GM21423 (cell line): Measurements from ENCODE around the gene TENT4A.

ENCODE experiments used
- ATAC-seq: cut with Tn5 transposase; IDR thresholded peaks from one replicate; pipeline ENCODE4 v1.9.1; 2021; ENCODE audit warnings: mild to moderate bottlenecking, moderate library complexity; ENCODE audit not compliant: unreplicated experiment

Gene TENT4A

DNA sequence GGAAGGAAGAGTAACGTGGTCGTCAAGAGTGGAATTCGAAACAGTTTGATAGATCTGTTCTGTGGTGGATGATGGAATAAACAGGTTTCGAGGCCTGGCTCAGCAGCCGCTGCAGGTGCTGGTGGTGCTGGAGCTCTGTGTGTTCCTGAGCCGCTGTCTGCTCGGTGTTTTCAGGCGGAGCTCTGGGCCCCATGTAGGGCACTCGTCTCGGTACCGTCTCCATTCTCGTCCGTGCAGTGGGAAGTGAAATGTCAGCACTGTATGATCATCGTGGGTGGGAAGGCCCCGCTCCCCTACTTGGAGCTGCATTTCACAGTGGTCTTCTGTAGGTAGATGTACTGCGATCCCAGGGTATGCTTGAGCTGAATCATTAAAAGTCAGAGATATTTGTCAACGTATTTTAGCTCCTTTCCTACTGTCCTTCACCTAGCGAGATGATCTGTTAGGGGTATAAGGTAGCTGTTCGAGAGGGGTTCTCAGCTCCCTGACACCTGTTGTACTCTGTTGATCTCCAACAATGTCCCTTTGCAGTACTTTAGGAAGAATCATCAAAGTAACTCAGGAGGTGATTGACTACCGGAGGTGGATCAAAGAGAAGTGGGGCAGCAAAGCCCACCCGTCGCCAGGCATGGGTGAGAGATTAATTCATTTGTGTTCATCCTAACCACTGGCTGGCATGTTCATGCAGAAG is 35.9 kb downstream of the TENT4A start:
- ATAC-seq, result no peak

DNA sequence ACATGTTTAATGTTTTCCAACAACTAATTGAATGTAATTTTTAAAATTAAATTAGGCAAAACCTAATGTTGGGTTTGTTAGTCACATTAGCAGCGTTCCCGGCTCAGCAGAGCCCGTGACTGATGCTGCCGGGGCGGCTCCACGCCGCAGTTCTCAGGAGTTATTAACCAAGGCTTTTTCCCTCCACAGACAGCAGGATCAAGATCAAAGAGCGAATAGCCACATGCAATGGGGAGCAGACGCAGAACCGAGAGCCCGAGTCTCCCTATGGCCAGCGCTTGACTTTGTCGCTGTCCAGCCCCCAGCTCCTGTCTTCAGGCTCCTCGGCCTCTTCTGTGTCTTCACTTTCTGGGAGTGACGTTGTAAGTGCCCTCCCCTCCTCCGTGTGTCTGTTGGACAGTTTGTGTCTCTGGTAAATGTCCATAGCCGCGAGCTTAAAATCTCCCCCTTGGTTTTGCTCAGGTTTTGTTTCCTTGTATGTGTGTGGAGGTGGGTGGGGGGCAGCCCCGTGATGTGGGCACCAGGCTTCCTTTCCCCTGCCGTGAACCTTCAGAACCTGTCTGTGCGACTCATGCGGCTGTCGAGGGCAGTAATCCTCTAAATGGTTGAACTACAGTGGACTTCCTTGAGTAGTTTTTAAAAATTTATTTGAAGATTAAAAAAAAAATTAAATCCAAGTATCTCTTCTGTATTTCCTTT is 37.1 kb downstream of the TENT4A start:
- no peak for ATAC-seq

DNA sequence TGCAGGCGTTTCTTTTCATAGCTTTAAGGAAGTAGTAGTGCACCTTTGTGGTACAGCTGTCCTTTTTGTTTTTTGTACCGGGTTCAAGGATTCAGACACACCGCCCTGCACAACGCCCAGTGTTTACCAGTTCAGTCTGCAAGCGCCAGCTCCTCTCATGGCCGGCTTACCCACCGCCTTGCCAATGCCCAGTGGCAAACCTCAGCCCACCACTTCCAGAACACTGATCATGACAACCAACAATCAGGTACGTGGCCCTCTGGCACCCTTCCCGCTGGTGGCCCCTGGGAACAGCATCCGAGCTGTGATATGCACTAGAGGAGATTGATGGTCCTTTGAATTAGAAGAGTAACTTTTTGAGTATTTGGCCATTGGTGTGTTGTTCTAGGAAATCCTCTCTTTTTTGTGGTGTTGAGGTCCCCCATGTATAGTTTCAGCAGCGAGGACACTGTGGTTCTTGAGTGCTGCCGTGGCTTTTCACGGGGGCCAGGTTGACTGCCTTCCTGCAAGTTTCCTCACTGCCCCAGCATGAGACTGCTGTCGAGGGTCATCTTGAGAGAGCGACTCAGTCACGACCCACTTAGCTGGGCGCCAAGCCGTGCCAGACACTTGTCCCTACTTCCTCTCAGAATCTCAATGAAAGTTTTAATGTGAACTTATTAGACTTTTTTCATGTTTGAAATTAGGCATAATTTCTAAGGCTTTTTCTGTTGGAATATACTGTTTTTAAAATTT is 37.9 kb downstream of the TENT4A start:
- no peak for ATAC-seq

DNA sequence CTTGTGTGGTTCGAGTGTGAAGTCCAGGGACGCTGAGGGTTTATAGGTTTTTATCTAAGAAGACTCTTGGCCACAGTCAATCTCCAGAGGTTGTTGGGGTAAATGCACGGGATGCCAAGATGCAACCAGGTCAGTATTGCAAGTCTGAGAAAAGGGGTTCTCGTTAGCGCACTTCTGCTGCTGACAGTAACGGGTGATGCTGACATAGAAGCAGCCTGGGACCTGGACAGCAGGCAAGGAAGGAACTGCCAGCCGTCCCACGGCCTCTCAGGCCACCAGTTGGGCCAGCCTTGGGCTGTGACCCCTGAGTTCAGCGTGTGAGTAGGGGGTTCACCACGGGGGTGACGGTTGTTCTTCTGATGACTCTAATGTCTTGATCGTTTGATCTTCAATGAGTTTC is 39.0 kb downstream of the TENT4A start:
- no peak for ATAC-seq

DNA sequence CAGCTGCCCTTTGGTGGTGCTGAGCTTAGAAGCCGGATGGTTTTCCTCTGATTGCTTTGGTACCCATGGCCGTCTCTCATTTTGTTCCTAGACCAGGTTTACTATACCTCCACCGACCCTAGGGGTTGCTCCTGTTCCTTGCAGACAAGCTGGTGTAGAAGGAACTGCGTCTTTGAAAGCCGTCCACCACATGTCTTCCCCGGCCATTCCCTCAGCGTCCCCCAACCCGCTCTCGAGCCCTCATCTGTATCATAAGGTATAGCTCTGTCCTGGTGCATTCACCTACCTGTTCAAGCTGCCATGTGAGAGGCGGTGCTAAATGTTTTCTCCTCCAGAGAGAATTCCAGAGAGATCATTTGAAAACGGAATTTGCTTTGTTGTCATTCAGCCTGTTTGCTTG is 39.5 kb downstream of the TENT4A start:
- ATAC-seq, result no peak

DNA sequence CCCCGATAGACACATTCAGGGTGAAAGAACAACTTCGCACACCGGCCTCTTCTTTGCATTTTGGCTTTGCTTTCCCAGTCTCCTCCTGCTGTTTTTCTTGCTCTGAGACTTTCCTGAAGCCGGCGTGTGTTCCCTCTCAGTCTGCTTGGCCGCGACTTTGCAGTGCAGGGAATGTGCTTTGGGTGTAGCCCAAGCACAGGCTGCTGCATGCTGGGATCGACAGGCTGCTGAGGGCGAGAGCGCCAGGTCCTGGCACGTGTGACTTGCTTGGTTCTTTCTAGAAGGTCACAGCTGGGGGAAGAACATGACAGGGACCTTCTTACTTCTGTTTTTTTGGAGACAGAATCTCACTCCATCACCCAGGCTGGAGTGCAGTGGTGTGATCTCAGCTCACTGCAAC is 40.6 kb downstream of the TENT4A start:
- no peak for ATAC-seq

DNA sequence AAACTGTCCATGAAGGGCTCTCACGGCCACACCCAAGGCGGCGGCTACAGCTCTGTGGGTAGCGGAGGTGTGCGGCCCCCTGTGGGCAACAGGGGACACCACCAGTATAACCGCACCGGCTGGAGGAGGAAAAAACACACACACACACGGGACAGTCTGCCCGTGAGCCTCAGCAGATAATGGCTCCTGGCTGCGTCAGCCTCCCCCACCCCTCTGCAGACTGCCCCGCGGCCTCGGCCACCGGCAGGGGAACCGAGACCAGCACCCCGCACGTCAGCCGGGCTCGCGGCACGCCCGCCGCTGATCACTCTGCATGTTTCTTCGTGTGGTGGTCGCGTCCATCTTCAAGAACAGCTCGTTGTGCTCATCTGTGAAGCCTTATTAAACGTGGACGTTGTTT is 41.5 kb downstream of the TENT4A start:
- no peak for ATAC-seq

DNA sequence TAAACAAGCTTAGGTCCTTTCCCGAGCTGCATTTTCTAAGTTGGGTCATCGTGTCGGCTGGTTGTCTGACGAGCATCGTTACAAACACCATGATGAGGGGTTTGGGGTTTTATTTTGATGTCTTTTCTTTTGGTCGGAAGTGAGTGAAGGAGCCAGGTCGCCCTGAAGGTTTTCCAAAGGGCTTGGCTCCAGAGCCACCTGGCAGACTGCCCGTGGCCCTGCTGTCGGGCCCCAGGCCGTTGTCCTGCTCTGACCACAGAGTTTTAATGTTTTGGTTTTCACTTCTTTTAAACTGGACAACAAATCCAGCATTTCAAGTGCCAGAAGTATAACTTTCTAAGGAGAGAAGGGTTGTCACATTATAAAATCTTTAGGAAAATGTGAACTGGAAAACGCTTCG is 42.3 kb downstream of the TENT4A start:
- no peak for ATAC-seq

DNA sequence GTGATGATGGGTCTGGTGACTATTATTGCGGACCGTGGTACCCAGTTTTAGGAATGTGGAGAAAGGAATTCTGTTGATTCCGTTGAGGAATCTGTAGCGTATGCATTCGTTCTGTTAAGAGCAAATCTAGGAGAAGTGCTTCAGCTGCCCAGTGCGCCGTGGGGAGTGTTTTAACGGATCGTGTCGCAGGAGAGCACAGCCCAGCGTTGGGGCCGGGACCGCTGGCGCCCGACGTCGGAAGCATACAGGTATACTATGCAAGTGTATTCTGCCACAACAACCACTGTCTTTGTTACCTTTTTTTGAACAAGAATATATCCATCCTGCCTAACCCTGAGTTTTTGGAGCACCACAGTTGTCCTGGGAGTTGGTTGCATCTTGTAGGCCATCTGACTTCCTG is 42.7 kb downstream of the TENT4A start:
- no peak for ATAC-seq

DNA sequence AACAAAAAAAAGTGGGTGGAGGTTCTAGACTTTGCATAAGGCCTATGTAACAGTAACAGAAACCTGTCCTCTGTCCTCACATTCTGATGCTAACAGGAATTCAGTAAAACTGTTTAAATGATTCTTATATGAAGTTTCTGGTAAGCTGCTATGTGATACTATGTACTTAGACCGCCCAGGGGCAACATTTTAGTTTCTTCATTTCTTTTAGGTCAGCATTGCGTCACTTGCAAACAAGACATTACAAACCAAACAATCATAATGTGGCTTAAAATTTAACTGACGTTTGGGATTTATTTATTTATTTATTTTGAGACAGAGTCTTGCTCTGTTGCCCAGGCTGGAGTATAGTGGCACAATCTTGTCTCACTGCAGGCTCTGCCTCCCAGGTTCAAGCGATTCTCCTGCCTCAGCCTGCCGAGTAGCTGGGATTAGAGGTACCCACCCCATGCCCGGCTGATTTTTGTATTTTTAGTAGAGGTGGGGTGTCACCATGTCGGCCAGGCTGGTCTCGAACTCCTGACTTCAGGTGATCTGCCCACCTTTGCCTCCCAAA is 44.3 kb downstream of the TENT4A start:
- ATAC-seq, result no peak

DNA sequence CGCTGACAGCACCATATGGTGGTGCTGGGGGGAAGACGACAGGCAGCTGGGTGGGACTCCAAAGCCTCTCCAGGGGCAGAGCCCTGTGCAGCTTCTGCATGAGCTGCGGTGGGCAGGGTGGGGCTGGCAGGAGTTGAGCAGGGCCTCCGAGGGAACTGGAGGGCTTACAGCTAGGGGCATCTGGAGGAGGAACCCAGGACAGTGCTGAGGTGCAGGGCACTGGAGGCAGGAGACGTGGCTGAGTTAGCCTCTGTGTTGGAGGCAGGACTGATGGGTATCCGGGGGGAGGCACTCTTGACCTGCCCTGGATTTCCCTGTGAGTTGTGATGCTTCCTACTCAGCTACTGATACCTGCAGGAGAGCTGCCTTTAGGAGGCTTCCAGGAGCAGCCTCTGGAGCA is 45.0 kb downstream of the TENT4A start:
- ATAC-seq, result no peak

DNA sequence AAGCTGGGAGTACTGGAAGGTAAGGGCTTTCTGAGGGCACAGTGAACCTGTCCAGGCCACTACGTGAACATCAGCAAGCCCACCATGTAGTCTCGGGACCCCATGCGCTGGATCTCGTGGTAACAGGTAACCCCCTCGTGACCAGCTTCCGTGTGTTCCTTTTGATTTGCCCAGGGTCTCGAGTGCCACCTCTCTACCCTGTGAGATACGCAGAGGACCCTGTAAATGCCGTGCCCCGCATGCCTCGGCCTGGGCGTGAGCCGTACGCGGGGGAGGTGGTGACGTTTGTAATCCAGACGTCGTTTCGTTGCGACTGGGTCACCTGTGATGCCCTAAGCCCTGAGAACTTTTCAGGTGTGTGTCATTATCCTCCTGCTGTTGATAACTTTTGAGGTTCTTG is 45.5 kb downstream of the TENT4A start:
- no peak for ATAC-seq

DNA sequence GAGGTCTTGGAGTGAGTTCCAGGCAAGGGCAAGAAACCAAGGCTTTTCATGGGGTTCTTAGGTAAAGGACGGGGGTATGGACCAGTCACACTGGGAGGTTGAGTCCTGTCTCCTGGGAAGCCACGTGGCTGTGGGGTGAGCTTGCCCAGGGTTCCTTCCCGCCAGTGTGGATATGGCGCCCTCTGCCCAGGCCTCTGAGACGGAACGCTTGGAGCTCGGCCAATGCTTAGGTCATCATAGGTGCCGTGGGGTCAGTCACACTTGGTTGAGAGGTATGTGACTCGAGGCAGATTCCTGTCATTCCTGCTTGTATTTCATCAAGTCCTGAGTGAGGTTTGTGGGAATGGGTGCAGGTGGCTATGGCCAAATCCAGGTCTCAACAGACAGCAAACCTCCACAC is 46.2 kb downstream of the TENT4A start:
- no peak for ATAC-seq

DNA sequence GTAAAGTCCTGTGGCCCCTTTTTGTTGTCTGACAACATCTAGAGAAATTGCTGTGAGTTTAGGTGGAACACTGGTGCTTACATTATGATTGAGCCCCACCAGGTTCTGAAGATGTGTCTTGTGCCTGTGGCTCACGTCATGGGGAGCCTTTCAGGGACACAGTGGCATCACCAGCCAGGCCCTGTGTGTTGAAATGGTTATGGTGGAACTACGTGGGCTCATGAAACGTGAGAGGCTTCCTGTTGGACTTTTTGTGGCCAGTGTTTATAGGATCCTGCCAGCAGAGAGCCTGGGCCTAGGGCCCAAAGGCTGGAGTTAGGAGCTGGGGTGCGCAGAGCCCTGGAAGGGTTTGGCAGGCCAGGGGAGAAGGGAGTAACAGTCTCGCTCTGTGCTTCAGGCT is 46.8 kb downstream of the TENT4A start:
- no peak for ATAC-seq

DNA sequence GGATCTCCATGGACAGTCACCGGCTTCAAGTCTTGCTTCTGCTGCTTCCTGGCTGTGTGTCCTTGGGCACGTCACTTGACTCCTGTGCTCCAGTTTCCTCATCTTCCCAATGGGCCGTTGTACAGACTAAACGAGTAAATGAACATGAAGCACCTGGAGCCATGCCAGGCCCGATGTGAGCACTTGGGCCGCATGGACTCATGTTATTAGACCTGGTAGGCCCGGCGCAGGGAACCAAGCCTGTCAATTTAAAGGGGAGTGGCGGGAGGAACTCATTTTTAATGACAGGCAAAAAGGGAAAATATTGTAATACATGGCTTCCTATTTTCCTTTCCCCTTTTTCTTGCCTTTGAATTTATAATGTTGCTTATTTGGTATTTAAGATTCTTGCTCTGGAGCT is 47.5 kb downstream of the TENT4A start:
- ATAC-seq, result no peak

DNA sequence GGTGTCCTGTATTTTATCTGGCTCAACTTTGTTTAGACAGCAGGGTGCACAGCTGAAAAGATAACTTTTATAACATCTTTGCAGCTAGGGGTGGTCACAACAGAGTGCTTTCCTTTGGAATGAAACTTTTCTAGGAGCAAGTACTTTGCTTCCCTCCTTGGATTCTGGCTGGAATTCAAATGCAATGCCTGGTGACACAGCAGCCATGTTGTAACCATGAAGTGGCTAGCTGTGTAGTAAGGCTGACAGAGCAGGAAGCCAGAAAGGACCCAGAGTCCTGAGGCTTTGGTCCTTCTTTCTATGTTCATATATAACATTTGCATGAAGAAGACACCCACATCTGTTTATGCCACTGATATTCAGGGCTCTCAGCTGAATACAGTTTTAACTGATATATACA is 48.1 kb downstream of the TENT4A start:
- ATAC-seq, result no peak

DNA sequence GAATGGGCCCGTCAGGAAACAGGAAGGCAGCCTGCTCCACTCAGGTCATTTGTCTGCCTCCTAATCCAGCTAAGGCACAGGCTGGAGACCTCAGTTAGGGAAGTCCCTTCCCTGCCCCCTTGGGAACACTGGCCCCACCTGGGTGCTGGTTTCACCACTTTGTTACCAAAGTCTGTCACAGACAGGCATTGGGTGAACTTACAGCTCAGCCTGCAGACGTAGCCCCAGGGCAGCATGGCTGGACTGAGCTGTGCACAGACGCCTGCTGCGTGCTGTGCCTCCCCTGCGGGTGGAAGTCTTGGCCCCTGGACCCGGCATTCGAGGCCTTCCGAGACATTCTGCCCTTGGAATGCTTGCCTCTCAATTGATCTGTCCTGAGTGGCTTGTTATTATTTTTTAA is 48.9 kb downstream of the TENT4A start:
- no peak for ATAC-seq

DNA sequence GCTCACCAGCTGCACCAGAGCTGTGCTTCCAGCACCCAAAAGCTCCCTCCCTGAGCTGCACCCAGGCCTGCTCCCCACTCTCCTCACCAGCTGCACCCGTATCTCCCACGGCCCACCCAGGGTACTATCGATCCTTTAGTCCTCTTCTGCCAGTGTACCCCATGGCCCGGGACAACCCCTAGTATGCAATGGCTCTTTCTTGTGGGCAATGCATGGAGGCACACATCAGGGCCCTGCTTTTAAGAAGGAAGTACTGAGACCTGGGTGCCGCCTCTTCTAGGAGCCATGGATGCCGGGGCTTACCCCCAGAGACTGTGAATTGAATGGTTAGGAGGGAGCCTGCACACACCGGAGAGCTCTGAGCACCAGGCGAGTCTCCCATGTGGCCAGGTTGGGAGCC is 49.5 kb downstream of the TENT4A start:
- no peak for ATAC-seq

DNA sequence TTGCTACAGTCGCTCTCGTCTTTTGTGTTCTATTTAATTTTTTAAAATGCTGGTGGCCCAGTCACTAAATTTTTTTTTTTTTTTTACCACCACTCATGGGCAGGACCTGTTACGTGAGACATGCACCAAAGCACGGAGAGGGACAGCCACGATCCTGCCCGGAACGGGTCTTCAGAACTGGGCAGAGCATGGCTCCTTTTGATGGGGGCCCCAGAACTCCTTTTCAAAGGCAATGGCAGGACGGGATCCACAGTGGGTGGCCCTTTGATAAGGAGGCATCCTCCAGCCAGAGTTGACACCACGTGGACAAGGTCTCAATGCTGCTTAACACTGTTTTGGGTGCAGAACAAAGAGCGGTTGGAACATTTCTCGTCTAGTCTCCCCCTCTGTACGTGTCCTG is 50.0 kb downstream of the TENT4A start:
- no peak for ATAC-seq

DNA sequence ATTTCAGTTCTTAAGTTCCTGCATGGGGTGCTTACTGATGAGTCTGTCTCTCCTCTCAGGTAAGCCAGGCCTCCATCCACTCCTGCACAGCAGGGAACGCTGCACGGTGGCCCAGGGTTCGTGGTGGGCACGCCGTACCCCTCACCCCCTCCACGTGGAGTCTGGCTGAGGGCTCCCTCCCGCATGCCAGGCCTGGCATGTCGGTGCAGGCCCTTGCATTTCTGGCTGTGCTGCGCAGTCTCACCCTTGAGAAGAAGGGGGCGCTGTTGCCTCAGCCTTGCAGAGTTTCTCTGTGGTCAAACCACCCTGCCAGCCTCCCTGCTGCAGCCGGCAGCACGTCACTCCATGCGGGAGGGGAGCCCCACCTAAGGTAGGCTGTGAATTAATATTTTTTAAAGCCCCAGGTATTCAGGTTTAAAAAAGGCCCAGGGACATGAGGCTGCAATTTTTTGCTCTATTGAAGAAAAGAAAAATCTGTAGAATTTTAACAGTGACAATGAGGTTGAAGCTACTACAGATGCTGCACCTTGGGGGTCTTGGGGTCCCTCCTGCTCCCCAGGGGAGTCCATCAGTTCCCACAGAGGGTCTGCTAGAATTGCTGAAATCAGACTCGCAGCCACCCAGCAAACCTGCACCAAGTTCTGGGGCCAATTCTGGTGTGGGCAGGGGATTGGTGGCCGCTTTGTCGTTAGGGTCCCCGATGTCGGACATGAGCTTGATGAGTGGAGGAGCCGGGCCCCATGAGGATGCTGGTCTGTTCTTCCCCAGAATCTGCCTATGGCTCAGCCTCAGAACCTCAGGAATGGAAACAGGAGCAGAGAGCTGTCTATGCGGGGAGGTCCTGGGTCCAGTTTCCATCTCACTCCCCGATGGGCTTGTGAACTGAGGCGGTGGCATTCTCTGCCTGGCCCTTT is 52.6 kb downstream of the TENT4A start:
- peak; percentile 84 for ATAC-seq

DNA sequence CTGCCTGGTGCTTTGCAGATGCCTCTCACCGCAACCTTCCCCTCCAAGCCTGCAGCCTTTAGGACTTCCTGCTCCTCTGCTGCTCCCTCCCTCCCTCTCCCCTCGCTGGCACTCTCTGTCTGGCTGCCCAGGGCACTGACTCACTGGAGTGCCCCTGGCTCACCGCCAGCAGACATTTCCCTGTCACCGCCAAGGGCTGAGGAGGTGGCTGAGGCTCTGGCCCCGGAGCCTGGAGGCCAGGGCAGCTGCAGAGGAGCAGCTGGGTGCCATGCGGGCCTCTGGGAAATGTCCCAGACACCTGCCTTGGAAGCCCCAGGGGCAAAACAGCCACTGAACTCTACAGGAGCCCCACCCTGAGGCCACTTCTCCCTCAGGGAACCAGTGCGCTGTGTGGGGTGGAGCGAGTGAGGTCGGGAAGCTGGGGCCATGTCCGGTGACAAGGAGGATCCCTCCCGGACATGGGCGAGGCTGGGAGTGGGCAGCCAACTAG is 53.4 kb downstream of the TENT4A start:
- peak; percentile 54 for ATAC-seq
